Thoracic aorta (tissue), 2 donors: ENCODE results near the gene NOP16. TPM values are rescaled to one million over a fixed set of nuclear protein-coding genes. Genes with fewer than 3 reads are reported as not detected.
A peak's percentile ranks its signal among the peaks of the same experiment; 100 is the strongest.

Experiments
- ATAC-seq: fragments of 150-250 bp; one replicate; pipeline ENCODE4 v1.8.0; 2017; ENCODE audit warnings: low read depth; ENCODE audit not compliant: insufficient number of reproducible peaks, low FRiP score
- DNase-seq: peaks from one replicate; pipeline ENCODE4 v3.0.0-alpha.2; 2020; ENCODE audit warnings: low spot score
- H3K27ac ChIP-seq, 2 donors: fragments of 200-600 bp; sonication (generic); 1 replicate in 1 of 2; 2 replicates in 1 of 2; pipeline ENCODE4 v1.5.1; 2016; ENCODE audit warnings: mild to moderate bottlenecking in 2 of 2, moderate library complexity in 2 of 2
- H3K27me3 ChIP-seq: fragments of 200-600 bp; sonication (generic); replicated peaks from 2 replicates; pipeline ENCODE4 v1.6.0; 2016; ENCODE audit warnings: mild to moderate bottlenecking; ENCODE audit not compliant: insufficient read depth
- H3K36me3 ChIP-seq: fragments of 200-600 bp; sonication (generic); one replicate; pipeline ENCODE4 v1.5.1; 2016
- H3K4me1 ChIP-seq, 2 donors: fragments of 200-600 bp; sonication (generic); 1 replicate in 1 of 2; 2 replicates in 1 of 2; pipeline versions ENCODE4 v1.5.1 to v1.6.0; 2016; ENCODE audit warnings: low read depth in 2 of 2, mild to moderate bottlenecking in 1 of 2; ENCODE audit not compliant: control insufficient read depth in 1 of 2
- H3K4me3 ChIP-seq: fragments of 200-600 bp; sonication (generic); 2 replicates; pipeline ENCODE4 v1.5.1; 2016; ENCODE audit warnings: mild to moderate bottlenecking
- H3K9me3 ChIP-seq: fragments of 200-600 bp; sonication (generic); 2 replicates; pipeline ENCODE4 v1.5.1; 2016
- CTCF ChIP-seq: fragments of 200-600 bp; sonication (generic); IDR thresholded peaks from one replicate; pipeline ENCODE4 v1.5.1; 2019; ENCODE audit warnings: antibody characterized with exemption
- total RNA-seq, 2 donors: library from RNA; depleted of rRNA; stranded (reverse); fragments of >200 nt; gene quantifications; one replicate each; pipeline versions ENCODE4 v1.1.0 to v1.2.3, GENCODE V29; 2016

NOP16 gene
- total RNA-seq, 2 donors from 2014 or later: 6.3 to 12.6 TPM

GRCh38 chr5:176364765-176365350 lies 23.5 kb downstream of the NOP16 start:
- H3K4me3 ChIP-seq: peak overlapping the region; percentile 95
- ATAC-seq (no peak), DNase-seq (no peak)
- TF ChIP-seq CTCF: no peak
- H3K9me3 ChIP-seq: no peaks in the 10 kb centered on the region
- H3K4me1 ChIP-seq: peaks cover 10 to 24% of the 10 kb centered on the region in 2 donors
- peak overlapping the region; percentile 71 to 73 for H3K27ac ChIP-seq
- H3K36me3 ChIP-seq: peaks cover 4% of the 10 kb centered on the region
- no peaks in the 10 kb centered on the region for H3K27me3 ChIP-seq

- peak overlapping the region; percentile 98 for H3K4me3 ChIP-seq
- no peaks in the 10 kb centered on the region for H3K36me3 ChIP-seq
- peak overlapping the region; percentile 31 to 63 for H3K27ac ChIP-seq
- ATAC-seq: no peak
- no peaks in the 10 kb centered on the region for H3K9me3 ChIP-seq
- TF ChIP-seq CTCF: no peak
- no peaks in the 10 kb centered on the region for H3K27me3 ChIP-seq
- DNase-seq: no peak
- H3K4me1 ChIP-seq: peaks cover 12 to 30% of the 10 kb centered on the region in 2 donors
These were observed 26.2 kb downstream of the NOP16 start for GRCh38 chr5:176362233-176362490.

GRCh38 chr5:176361437-176362232 lies 26.8 kb downstream of the NOP16 start, which contains the start of gene KIAA1191:
TSS of gene KIAA1191 (minus strand) at chr5:176361764. CDS start at chr5:176359508, 2,256 bp downstream.
- H3K27me3 ChIP-seq: no peaks in the 10 kb centered on the region
- peak within 1 kb of the TSS; percentile 98 for H3K4me3 ChIP-seq
- no peak for TF ChIP-seq CTCF
- H3K9me3 ChIP-seq: no peaks in the 10 kb centered on the region
- peak within 1 kb of the TSS; percentile 31 to 63 for H3K27ac ChIP-seq
- peaks cover 12 to 29% of the 10 kb centered on the region in 2 donors for H3K4me1 ChIP-seq
- DNase-seq: peak; percentile 81
- H3K36me3 ChIP-seq: peaks cover 2% of the 10 kb centered on the region
- ATAC-seq: peak; percentile 82

- no peaks in the 10 kb centered on the region for H3K27me3 ChIP-seq
- H3K4me3 ChIP-seq: peak overlapping the region; percentile 98
- H3K4me1 ChIP-seq: peaks cover 12 to 24% of the 10 kb centered on the region in 2 donors
- H3K9me3 ChIP-seq: no peaks in the 10 kb centered on the region
- ATAC-seq (no peak), DNase-seq (no peak)
- H3K27ac ChIP-seq: peak overlapping the region; percentile 31 to 63
- peaks cover 5% of the 10 kb centered on the region for H3K36me3 ChIP-seq
- no peak for TF ChIP-seq CTCF
These were observed 27.4 kb downstream of the NOP16 start for GRCh38 chr5:176360894-176361436.

GRCh38 chr5:176359658-176360057 lies 28.7 kb downstream of the NOP16 start:
- Histone ChIP-seq H3K9me3 (no peaks in the 10 kb centered on the region), H3K4me3 (no peak overlapping the region), H3K27ac (no peak overlapping the region), H3K27me3 (no peaks in the 10 kb centered on the region), H3K36me3 (peaks cover 5% of the 10 kb centered on the region), H3K4me1 (peaks cover 10 to 20% of the 10 kb centered on the region in 2 donors)
- ATAC-seq (no peak), DNase-seq (no peak)
- no peak for TF ChIP-seq CTCF
